PC-9 (cell line): ENCODE measurements around the gene NFKB2. TPM values are rescaled to one million over a fixed set of nuclear protein-coding genes. Genes with fewer than 3 reads are reported as not detected.
A peak's percentile ranks its signal among the peaks of the same experiment; 100 is the strongest.

Experiments used
- BruUV-seq: library from RNA; stranded (reverse); fragments of 400-500 nt; replicated peaks from 2 replicates; lab custom pipeline; 2021; lab: Mats Ljungman, UMichigan
- CTCF ChIA-PET: fragments of 300-600 bp; sonication (Branson Sonifier 250); formaldehyde crosslinking; loops from one replicate; lab custom pipeline; 2022; ENCODE audit warnings: antibody characterized with exemption; lab: Charles Lee
- POLR2A ChIA-PET: fragments of 300-600 bp; sonication (Branson Sonifier 250); formaldehyde crosslinking; loops from one replicate; lab custom pipeline; 2022; ENCODE audit warnings: antibody characterized with exemption; ENCODE audit not compliant: unreplicated experiment; lab: Charles Lee
- DNase-seq, 2 experiments: peaks; one replicate each; pipeline versions ENCODE4 v3.0.0 to v3.0.0-alpha.2; 2015 to 2022; ENCODE audit warnings: mixed read lengths in 1 of 2
- H2AFZ ChIP-seq: fragments of 200-600 bp; sonication (generic); 2 replicates; pipeline ENCODE4 v1.8.1; 2017; ENCODE audit warnings: antibody characterized with exemption
- H3F3A ChIP-seq: fragments of 200-600 bp; sonication (generic); 2 replicates; pipeline ENCODE4 v1.8.1; 2017; ENCODE audit warnings: antibody characterized with exemption, mild to moderate bottlenecking, low read depth; ENCODE audit not compliant: insufficient read depth
- H3K27ac ChIP-seq: fragments of 200-600 bp; sonication (generic); 2 replicates; pipeline ENCODE4 v1.6.1; 2016; ENCODE audit warnings: mixed run types
- H3K27me3 ChIP-seq: fragments of 200-600 bp; sonication (generic); 2 replicates; pipeline ENCODE4 v1.6.1; 2016; ENCODE audit warnings: low read depth, mixed run types; ENCODE audit not compliant: insufficient read depth
- H3K36me3 ChIP-seq: fragments of 200-600 bp; sonication (generic); 2 replicates; pipeline ENCODE4 v1.6.1; 2016; ENCODE audit warnings: low read depth, mixed run types
- H3K4me1 ChIP-seq: fragments of 200-600 bp; sonication (generic); replicated peaks from 2 replicates; pipeline ENCODE4 v1.6.1; 2016; ENCODE audit warnings: mixed run types; ENCODE audit not compliant: insufficient read depth
- H3K4me2 ChIP-seq: fragments of 200-600 bp; sonication (generic); 2 replicates; pipeline ENCODE4 v1.6.1; 2017; ENCODE audit warnings: mixed run types
- H3K4me3 ChIP-seq: fragments of 200-600 bp; sonication (generic); 2 replicates; pipeline ENCODE4 v1.6.1; 2016; ENCODE audit warnings: mixed run types
- H3K79me2 ChIP-seq: fragments of 200-600 bp; sonication (generic); 2 replicates; pipeline ENCODE4 v1.6.1; 2017; ENCODE audit warnings: low read depth, mixed run types
- H3K9me2 ChIP-seq: fragments of 200-600 bp; sonication (generic); 2 replicates; pipeline ENCODE4 v1.8.1; 2017; ENCODE audit warnings: mild to moderate bottlenecking; ENCODE audit not compliant: insufficient read depth
- H3K9me3 ChIP-seq: fragments of 200-600 bp; sonication (generic); 2 replicates; pipeline ENCODE4 v1.8.1; 2016; ENCODE audit warnings: low read depth; ENCODE audit not compliant: insufficient read depth
- H4K20me1 ChIP-seq: fragments of 200-600 bp; sonication (generic); 2 replicates; pipeline ENCODE4 v1.8.1; 2017; ENCODE audit not compliant: insufficient read depth
- EZH2 ChIP-seq: fragments of 200-600 bp; sonication (generic); IDR thresholded peaks from 2 replicates; pipeline ENCODE4 v1.8.0; 2017; ENCODE audit warnings: antibody characterized with exemption, low read depth
- intact Hi-C: fragments of 100-400 bp; cut with micrococcal nuclease; formaldehyde crosslinking; loops from one replicate; pipeline ENCODE4 v1.10.0; 2022; ENCODE audit not compliant: unreplicated experiment
- total RNA-seq: library from RNA; stranded (reverse); gene quantifications from 2 replicates; pipeline ENCODE4 v1.2.3, GENCODE V29; 2021
- TF ChIP-seq, protein P1 (sequence below): fragments of 200-600 bp; sonication (generic); conservative IDR thresholded peaks from 2 replicates; pipeline ENCODE4 v1.6.1; 2017; ENCODE audit warnings: mixed run types, antibody characterized with exemption, mild to moderate bottlenecking, moderate library complexity

NFKB2 gene
- total RNA-seq, 1 experiment from 2014 or later = 26.3 TPM

DNA sequence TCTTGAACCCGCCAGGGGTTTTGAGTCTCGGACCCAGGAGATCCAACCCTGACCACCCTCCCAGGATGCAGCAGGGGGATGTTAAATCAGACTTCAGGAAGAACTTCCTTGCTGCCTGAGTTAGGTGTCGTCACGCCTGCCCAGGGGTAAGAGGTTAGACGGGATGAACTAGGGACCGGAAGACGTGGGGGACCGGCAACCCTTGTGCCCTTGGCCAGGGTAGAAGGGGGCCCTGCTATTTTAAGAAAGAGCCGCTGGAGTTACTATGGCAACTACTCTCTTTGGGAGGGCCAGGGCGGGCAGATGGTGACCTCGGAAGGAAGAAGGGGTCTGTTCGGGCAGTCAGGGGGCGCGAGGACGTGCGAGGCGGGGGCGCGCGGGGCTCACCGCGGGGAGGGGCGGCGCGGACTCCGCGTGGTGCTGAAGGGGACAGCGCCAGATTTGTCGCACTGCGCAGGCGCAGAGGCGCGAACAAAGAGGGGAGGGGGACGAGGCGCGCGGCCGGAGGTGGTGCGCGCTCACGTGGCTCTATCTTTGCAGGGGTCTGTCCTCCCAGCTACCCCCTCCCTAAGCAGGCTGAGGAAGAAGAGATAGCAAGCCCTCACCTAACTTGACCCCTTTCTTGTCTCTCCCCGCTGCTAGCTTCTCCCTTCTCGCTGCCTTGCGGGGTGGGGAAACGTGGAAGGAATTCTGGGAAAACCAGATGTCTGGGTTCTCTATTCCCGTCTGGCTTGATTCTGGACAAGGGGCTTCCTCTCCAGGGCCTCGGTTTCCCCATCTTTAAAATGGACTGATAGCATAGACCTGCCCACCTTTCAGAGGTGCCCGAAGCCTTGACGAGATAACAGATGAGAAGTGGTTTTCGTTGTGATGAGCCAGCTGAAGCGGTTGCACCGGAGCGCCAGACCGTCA is 24.0 kb downstream of the NFKB2 start:
- H3K4me2 ChIP-seq = peak overlapping the region; percentile 97
- peak overlapping the region; percentile 94 for H3K4me3 ChIP-seq
- H2AFZ ChIP-seq = peak overlapping the region; percentile 94; the same call in 1 of the 2 replicates
- ChIA-PET POLR2A (no interaction called here), CTCF (no interaction called here)
- no peaks in the 10 kb centered on the region; the same call in 1 of the 2 replicates for H3F3A ChIP-seq
- H3K9me2 ChIP-seq = no peaks in the 10 kb centered on the region
- H3K4me1 ChIP-seq = peaks cover 5% of the 10 kb centered on the region; the same call in 1 of the 2 replicates
- intact Hi-C loops = loop anchor here (2.0 to 5.0 kb wide), 3 partner anchors 17 to 163 kb away; no protein-coding TSS in a partner anchor
- no TSS peak for BruUV-seq
- H3K27me3 ChIP-seq = 0 out of 2 replicates have a peak, but pooled peaks cover 17% of the 10 kb centered on the region
- peak in 1 of 2 experiments; percentile 40 for DNase-seq
- H3K36me3 ChIP-seq = no peaks in the 10 kb centered on the region
- TF ChIP-seq, protein P1, sequence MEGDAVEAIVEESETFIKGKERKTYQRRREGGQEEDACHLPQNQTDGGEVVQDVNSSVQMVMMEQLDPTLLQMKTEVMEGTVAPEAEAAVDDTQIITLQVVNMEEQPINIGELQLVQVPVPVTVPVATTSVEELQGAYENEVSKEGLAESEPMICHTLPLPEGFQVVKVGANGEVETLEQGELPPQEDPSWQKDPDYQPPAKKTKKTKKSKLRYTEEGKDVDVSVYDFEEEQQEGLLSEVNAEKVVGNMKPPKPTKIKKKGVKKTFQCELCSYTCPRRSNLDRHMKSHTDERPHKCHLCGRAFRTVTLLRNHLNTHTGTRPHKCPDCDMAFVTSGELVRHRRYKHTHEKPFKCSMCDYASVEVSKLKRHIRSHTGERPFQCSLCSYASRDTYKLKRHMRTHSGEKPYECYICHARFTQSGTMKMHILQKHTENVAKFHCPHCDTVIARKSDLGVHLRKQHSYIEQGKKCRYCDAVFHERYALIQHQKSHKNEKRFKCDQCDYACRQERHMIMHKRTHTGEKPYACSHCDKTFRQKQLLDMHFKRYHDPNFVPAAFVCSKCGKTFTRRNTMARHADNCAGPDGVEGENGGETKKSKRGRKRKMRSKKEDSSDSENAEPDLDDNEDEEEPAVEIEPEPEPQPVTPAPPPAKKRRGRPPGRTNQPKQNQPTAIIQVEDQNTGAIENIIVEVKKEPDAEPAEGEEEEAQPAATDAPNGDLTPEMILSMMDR = no peak
- TF ChIP-seq EZH2 = no peak
- H3K9me3 ChIP-seq = no peaks in the 10 kb centered on the region
- H3K27ac ChIP-seq = no peak overlapping the region
- no peaks in the 10 kb centered on the region for H3K79me2 ChIP-seq
- no peaks in the 10 kb centered on the region for H4K20me1 ChIP-seq

DNA sequence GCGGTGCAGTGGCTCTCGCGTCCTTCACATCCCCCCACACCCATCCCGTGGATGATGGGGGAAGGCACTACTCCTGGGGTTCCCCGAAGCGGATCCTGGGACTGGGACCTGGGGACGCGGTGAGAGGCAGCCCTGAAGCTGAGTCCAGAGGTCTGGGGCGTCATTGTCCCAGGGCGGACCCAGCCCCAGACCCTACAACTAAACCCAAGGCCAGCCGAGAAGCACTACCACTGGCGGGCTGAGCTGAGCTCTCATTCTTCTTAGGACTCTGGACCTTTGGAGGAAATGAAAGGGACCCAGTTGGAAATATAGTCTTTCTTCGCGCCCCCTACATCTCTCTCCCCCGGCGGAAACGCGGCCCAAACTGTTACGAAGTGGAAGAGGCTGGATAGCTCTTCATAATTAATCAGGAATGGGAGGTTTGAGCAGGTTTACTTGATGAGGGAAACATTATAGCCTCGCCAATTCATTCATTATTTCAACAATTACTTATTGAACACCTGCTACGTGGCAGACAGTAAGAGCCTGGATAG is 24.7 kb downstream of the NFKB2 start:
- POLR2A ChIA-PET = interaction anchor here (0.7 kb wide), 1 partner anchor 30 kb away, joined by 3 read pairs; no protein-coding TSS in a partner anchor
- H3K36me3 ChIP-seq = no peaks in the 10 kb centered on the region

More for the DNA sequence above, 24.7 kb downstream of the NFKB2 start:
- no peak for TF ChIP-seq EZH2
- TF ChIP-seq, protein P1 = no peak
- peak overlapping the region; percentile 94 for H2AFZ ChIP-seq
- no peak for DNase-seq
- no peaks in the 10 kb centered on the region for H3K79me2 ChIP-seq
- H3K4me3 ChIP-seq = peak overlapping the region; percentile 94
- no peaks in the 10 kb centered on the region; the same call in 1 of the 2 replicates for H3F3A ChIP-seq
- no peaks in the 10 kb centered on the region for H3K9me3 ChIP-seq
- H3K4me2 ChIP-seq = peak overlapping the region; percentile 97
- intact Hi-C loops = loop anchor here (2.0 to 5.0 kb wide), 3 partner anchors 17 to 162 kb away; no protein-coding TSS in a partner anchor
- H3K4me1 ChIP-seq = peaks cover 5% of the 10 kb centered on the region; the same call in 1 of the 2 replicates
- CTCF ChIA-PET = interaction anchor here (0.5 to 0.6 kb wide), 2 partner anchors 158 to 953 kb away, joined by 3 read pairs; no protein-coding TSS in a partner anchor
- H3K9me2 ChIP-seq = no peaks in the 10 kb centered on the region
- BruUV-seq = no TSS peak
- peak overlapping the region; percentile 57; the same call in 1 of the 2 replicates for H3K27ac ChIP-seq
- no peaks in the 10 kb centered on the region for H4K20me1 ChIP-seq
- 0 out of 2 replicates have a peak, but pooled peaks cover 11% of the 10 kb centered on the region for H3K27me3 ChIP-seq
